HepG2 (cell line): ENCODE results near the gene GRK5. TPM values are rescaled to one million over a fixed set of nuclear protein-coding genes. Genes with fewer than 3 reads are reported as not detected.
A peak's percentile ranks its signal among the peaks of the same experiment; 100 is the strongest.

ENCODE experiments used
- HHEX ChIP-seq: IDR thresholded peaks from 2 replicates; pipeline ENCODE4 v1.6.1; 2016; ENCODE audit warnings: control low read depth
- HOXA7 ChIP-seq: sonication (generic); formaldehyde crosslinking; IDR thresholded peaks from 2 replicates; pipeline ENCODE4 v1.8.1; 2022; ENCODE audit warnings: mild to moderate bottlenecking, missing genetic modification reagents, moderate library complexity
- MAZ ChIP-seq, 2 experiments: sonication (generic) in 1 of 2; formaldehyde crosslinking in 1 of 2; IDR thresholded peaks; 2 replicates each; pipeline versions ENCODE4 v1.5.0 to v1.6.1; 2012 to 2020; ENCODE audit warnings: low read depth in 2 of 2, mild to moderate bottlenecking in 2 of 2, borderline replicate concordance in 1 of 2, improper control_type of control experiment in 1 of 2, low read length in 1 of 2, missing genetic modification reagents in 1 of 2, moderate library complexity in 1 of 2
- MTERF4 ChIP-seq: sonication (generic); formaldehyde crosslinking; IDR thresholded peaks from 2 replicates; pipeline ENCODE4 v1.8.0; 2023; ENCODE audit warnings: mild to moderate bottlenecking, missing genetic modification reagents
- NFAT5 ChIP-seq: sonication (generic); formaldehyde crosslinking; IDR thresholded peaks from 2 replicates; pipeline ENCODE4 v1.4.0; 2020; ENCODE audit warnings: missing genetic modification reagents
- NFIC ChIP-seq: IDR thresholded peaks from 2 replicates; pipeline ENCODE4 v1.6.1; 2012; ENCODE audit warnings: mild to moderate bottlenecking, low read length, inconsistent platforms
- POLR2G ChIP-seq: fragments of 200-400 bp; formaldehyde crosslinking; IDR thresholded peaks from 2 replicates; pipeline ENCODE4 v1.6.1; 2018; ENCODE audit warnings: mild to moderate bottlenecking, low read depth, low read length, moderate library complexity
- RBM39 ChIP-seq: fragments of 200-400 bp; formaldehyde crosslinking; IDR thresholded peaks from one replicate; pipeline ENCODE4 v1.6.1; 2018; ENCODE audit warnings: antibody characterized with exemption, mild to moderate bottlenecking, low read depth, low read length; ENCODE audit not compliant: poor library complexity, severe bottlenecking
- SIN3A ChIP-seq: IDR thresholded peaks from 2 replicates; pipeline ENCODE4 v1.6.1; 2011; ENCODE audit warnings: low read depth, mild to moderate bottlenecking, control low read depth, low read length, borderline replicate concordance
- U2AF2 ChIP-seq: fragments of 200-400 bp; formaldehyde crosslinking; IDR thresholded peaks from 2 replicates; pipeline ENCODE4 v1.6.1; 2017; ENCODE audit warnings: low read depth, mild to moderate bottlenecking, low read length
- ZBTB39 ChIP-seq: sonication (generic); formaldehyde crosslinking; IDR thresholded peaks from 2 replicates; pipeline ENCODE4 v1.5.0; 2020; ENCODE audit warnings: missing genetic modification reagents
- ZBTB46 ChIP-seq: sonication (generic); formaldehyde crosslinking; IDR thresholded peaks from 2 replicates; pipeline ENCODE4 v1.4.0; 2020; ENCODE audit warnings: mild to moderate bottlenecking, missing genetic modification reagents, borderline replicate concordance
- ZFP37 ChIP-seq: sonication (generic); formaldehyde crosslinking; IDR thresholded peaks from 2 replicates; pipeline ENCODE4 v1.4.0; 2020; ENCODE audit warnings: missing genetic modification reagents, borderline replicate concordance
- ZNF230 ChIP-seq: sonication (generic); formaldehyde crosslinking; IDR thresholded peaks from 2 replicates; pipeline ENCODE4 v1.4.0; 2020; ENCODE audit warnings: mild to moderate bottlenecking, missing genetic modification reagents
- ZNF468 ChIP-seq: sonication (generic); formaldehyde crosslinking; IDR thresholded peaks from 2 replicates; pipeline ENCODE4 v1.8.0; 2022; ENCODE audit warnings: mild to moderate bottlenecking, moderate library complexity, missing genetic modification reagents
- ZNF484 ChIP-seq: sonication (generic); formaldehyde crosslinking; IDR thresholded peaks from 2 replicates; pipeline ENCODE4 v1.5.1; 2020; ENCODE audit warnings: mild to moderate bottlenecking, low read depth, missing genetic modification reagents, borderline replicate concordance
- ZNF564 ChIP-seq: sonication (generic); formaldehyde crosslinking; IDR thresholded peaks from 2 replicates; pipeline ENCODE4 v1.8.1; 2023; ENCODE audit warnings: mild to moderate bottlenecking, missing genetic modification reagents
- ZNF616 ChIP-seq: sonication (generic); formaldehyde crosslinking; IDR thresholded peaks from 2 replicates; pipeline ENCODE4 v1.5.0; 2020; ENCODE audit warnings: low read depth, mild to moderate bottlenecking, missing genetic modification reagents
- polyA plus RNA-seq, 8 experiments: library from polyadenylated mRNA; depleted of rRNA in 3 of 8; stranded (reverse) in 7 of 8; unstranded in 1 of 8; fragments of >200 nt; fragmentation: Illumina TruSeq in 4 of 8; extraction: Trizol in 4 of 8; gene quantifications; 2 replicates each; pipeline versions ENCODE4 v1.2.1 to v1.2.3, GENCODE V29; 2011 to 2016; ENCODE audit warnings: low read depth in 4 of 8, missing spikeins in 1 of 8, mixed read lengths in 1 of 8; ENCODE audit not compliant: insufficient read depth in 1 of 8
- total RNA-seq, 5 experiments: library from RNA; depleted of rRNA; stranded (reverse); fragments of >200 nt; fragmentation: Illumina TruSeq; extraction: Trizol; gene quantifications; 2 replicates each; pipeline ENCODE4 v1.2.3, GENCODE V29; 2016; ENCODE audit warnings: low read depth in 1 of 5

Gene GRK5
- total and polyA plus RNA-seq, 2 of the 13 experiments (the other 11 are each of a cell fraction or from before 2014, with no cell fraction given): 10.4 to 12.6 TPM

GRCh38 chr10:119270762-119271366, 63.5 kb downstream of the GRK5 start (continued):
- TF ChIP-seq ZBTB46 (CRISPR knock-in tag) (no peak), ZNF468 (CRISPR knock-in tag) (no peak), HOXA7 (CRISPR knock-in tag) (no peak), SIN3A (no peak), ZNF230 (no peak), NFIC (no peak; the same call in 1 of the 2 replicates), U2AF2 (no peak), HHEX (no peak), NFAT5 (CRISPR knock-in tag) (no peak; the same call in 1 of the 2 replicates), MAZ (IDR thresholded peaks at IDR 0.05; ENCODE audit: borderline replicate concordance, low read depth, low read length) (no peak), MAZ (CRISPR knock-in tag; IDR thresholded peaks at IDR 0.05; ENCODE audit: low read depth) (no peak), ZFP37 (CRISPR knock-in tag) (peak; percentile 87; the same call in 1 of the 2 replicates), POLR2G (peak; percentile 62), RBM39 (no peak), MTERF4 (CRISPR knock-in tag) (no peak), ZNF564 (CRISPR knock-in tag) (no peak), ZBTB39 (CRISPR knock-in tag) (no peak), ZNF484 (CRISPR knock-in tag) (no peak), ZNF616 (CRISPR knock-in tag) (0 out of 2 replicates have a peak, but pooled peaks have one; percentile 68)
